ENCODE measurements around the gene PSMG2.

- TF ChIP-seq CTCF (IDR thresholded peaks at IDR 0.05) (no peak), POLR2A (IDR thresholded peaks at IDR 0.05) (no peak)
Observed at GRCh38 chr18:12766986-12767433, 64.2 kb downstream of the PSMG2 start.

All from heart left ventricle (tissue), 13 donors.